Measurements from ENCODE around the gene FKBP2. TPM values are rescaled to one million over a fixed set of nuclear protein-coding genes. Genes with fewer than 3 reads are reported as not detected.

FKBP2 gene
- polyA plus RNA-seq, 3 donors from 2014 or later = 110 to 142 (median 130) TPM

GRCh38 chr11:64223001-64223651, 17.8 kb upstream of the FKBP2 start:
- DNase-seq = no peak
- H3K4me3 Mint-ChIP-seq = no peak overlapping the region
- no peaks in the 10 kb centered on the region for H3K9me3 Mint-ChIP-seq
- H3K27me3 Mint-ChIP-seq (ENCODE audit: low read depth in 3 of 3) = peaks cover 0 to 6% (median 2%) of the 10 kb centered on the region in 3 donors
- no peak overlapping the region for H3K27ac Mint-ChIP-seq
- H3K36me3 Mint-ChIP-seq = peaks cover 0 to 5% (median 0%) of the 10 kb centered on the region in 3 donors
- peaks cover 22% of the 10 kb centered on the region in 2 donors for H3K4me1 Mint-ChIP-seq

DNA sequence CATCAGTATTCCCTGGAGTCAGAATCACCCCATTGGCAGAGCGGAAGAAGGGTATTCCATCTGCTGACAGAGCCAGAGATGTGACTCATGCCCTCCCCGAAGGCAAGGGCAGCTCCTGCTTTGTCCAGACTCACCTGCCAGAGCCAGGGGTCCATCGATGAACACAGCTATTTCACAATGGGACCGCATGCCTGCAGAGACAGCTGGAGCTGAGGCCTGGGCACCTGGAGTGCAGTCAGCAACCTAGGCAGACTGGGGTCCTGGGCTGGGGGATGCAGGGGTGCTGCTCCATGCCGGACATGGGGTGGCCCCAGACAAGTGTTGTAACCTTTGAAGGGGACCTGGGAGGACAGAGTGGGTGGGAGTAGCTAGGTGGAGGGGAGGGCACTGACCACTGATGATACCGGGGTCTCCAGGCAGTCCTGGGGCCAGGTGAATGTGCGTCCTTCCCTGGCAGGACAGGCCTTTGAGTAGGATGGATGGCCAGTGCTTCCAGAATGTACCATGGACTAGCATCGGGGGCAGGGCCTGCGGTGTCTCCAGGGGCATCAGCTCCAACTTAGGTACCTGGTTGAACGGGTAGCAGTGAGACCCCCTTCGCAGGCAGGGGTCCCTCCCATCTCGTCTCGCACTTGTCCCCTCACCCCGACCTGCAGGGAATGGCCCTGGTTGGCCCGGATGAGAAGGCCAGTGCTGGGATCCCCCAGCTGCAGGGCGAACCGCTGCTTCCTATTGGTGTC, 16.6 kb upstream of the FKBP2 start:
- Mint-ChIP-seq H3K36me3 (no peaks in the 10 kb centered on the region), H3K4me3 (peak overlapping the region in 3 of 5 donors; percentile 40 to 88 (median 87)), H3K27me3 (ENCODE audit: low read depth in 3 of 3) (peaks cover 0 to 6% (median 2%) of the 10 kb centered on the region in 3 donors), H3K4me1 (peaks cover 22 to 24% of the 10 kb centered on the region in 2 donors), H3K27ac (peak overlapping the region in 4 of 6 donors; percentile 34 to 80 (median 64)), H3K9me3 (no peaks in the 10 kb centered on the region)
- DNase-seq = no peak

- H3K36me3 Mint-ChIP-seq = no peaks in the 10 kb centered on the region
- peak overlapping the region; percentile 27 to 91 (median 77) for H3K27ac Mint-ChIP-seq
Measured at GRCh38 chr11:64224891-64225607, 15.8 kb upstream of the FKBP2 start.

DNA sequence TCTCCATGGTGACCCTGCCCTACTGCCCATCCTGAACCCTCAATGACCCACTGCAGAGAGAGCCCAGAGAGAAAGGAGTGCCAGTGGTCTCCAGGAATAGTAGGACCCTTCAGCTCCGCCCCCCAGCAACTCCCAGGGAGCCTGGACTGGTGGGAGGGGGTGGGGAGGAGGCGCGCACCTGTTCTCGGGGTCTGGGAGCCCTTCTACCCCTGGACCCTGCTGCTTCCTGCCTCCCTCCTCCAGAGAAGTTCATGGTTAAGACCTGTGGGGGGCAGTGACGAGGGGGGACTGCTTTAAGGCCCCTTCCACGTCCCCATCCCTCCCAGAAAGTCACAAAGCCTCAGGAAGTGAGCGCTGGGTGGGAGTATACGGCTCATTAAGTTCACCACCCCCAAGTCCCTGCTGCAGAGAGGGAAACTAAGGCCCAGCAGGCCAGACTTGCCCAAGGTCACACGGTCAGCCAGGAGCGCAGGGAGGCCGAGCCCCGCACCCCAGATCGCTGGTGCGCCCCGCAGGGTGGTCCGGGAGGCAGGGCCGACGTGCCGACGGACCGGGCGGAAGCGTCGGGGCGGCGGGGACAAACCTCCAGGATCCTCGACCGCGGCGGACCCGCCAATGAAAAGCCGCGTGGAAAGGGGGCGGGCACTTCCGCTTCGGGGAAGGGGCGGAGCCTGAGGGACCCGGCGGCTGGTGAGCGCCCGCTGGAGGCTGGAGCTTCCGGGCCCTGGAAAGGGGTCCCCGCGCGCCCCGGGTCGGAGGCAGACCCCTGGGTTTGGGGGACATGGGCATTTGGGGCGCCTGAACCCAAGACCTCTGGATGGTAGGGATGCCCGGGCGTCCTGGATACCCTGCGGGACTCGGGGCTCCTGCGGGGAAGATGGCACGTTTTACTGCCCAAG, 15.0 kb upstream of the FKBP2 start, which contains the start of the genes NUDT22 and TRPT1:
Gene NUDT22, plus strand, starts transcription at position 667 of the 899 bp plus-strand sequence. CDS start 379 bp downstream, outside the sequence.
Gene TRPT1, minus strand, starts transcription at position 579 of the 899 bp plus-strand sequence. Its CDS starts 326 bp downstream, at position 253.
- Mint-ChIP-seq H3K27me3 (ENCODE audit: low read depth in 3 of 3) (peaks cover 0 to 6% (median 2%) of the 10 kb centered on the region in 3 donors), H3K27ac (peak within 1 kb of the TSS; percentile 77 to 93 (median 90)), H3K4me1 (peaks cover 34 to 36% of the 10 kb centered on the region in 2 donors), H3K4me3 (peak within 1 kb of the TSS; percentile 87 to 91 (median 89)), H3K9me3 (no peaks in the 10 kb centered on the region), H3K36me3 (no peaks in the 10 kb centered on the region)
- peak; percentile 90 to 93 (median 91) for DNase-seq

More at GRCh38 chr11:64224891-64225607, 15.8 kb upstream of the FKBP2 start:
- Mint-ChIP-seq H3K9me3 (no peaks in the 10 kb centered on the region), H3K4me1 (peaks cover 30 to 31% of the 10 kb centered on the region in 2 donors), H3K27me3 (ENCODE audit: low read depth in 3 of 3) (peaks cover 0 to 6% (median 2%) of the 10 kb centered on the region in 3 donors), H3K4me3 (peak overlapping the region; percentile 87 to 91 (median 89))
- DNase-seq = no peak

- DNase-seq = peak; percentile 65 to 70 (median 70)
- Mint-ChIP-seq H3K27me3 (ENCODE audit: low read depth in 3 of 3) (peaks cover 0 to 6% (median 2%) of the 10 kb centered on the region in 3 donors), H3K9me3 (no peaks in the 10 kb centered on the region), H3K4me1 (peaks cover 38 to 40% of the 10 kb centered on the region in 2 donors), H3K36me3 (no peaks in the 10 kb centered on the region), H3K27ac (peak overlapping the region; percentile 77 to 93 (median 90)), H3K4me3 (peak overlapping the region; percentile 87 to 91 (median 89))
Measured at GRCh38 chr11:64226507-64227051, 14.3 kb upstream of the FKBP2 start.

- Mint-ChIP-seq H3K9me3 (no peaks in the 10 kb centered on the region), H3K4me1 (peaks cover 40 to 46% of the 10 kb centered on the region in 2 donors), H3K36me3 (no peaks in the 10 kb centered on the region), H3K27ac (peak overlapping the region; percentile 77 to 93 (median 90)), H3K27me3 (ENCODE audit: low read depth in 3 of 3) (peaks cover 0 to 4% (median 2%) of the 10 kb centered on the region in 3 donors), H3K4me3 (peak overlapping the region; percentile 87 to 91 (median 89))
- DNase-seq = no peak
Measured at GRCh38 chr11:64227405-64227956, 13.4 kb upstream of the FKBP2 start.

DNA sequence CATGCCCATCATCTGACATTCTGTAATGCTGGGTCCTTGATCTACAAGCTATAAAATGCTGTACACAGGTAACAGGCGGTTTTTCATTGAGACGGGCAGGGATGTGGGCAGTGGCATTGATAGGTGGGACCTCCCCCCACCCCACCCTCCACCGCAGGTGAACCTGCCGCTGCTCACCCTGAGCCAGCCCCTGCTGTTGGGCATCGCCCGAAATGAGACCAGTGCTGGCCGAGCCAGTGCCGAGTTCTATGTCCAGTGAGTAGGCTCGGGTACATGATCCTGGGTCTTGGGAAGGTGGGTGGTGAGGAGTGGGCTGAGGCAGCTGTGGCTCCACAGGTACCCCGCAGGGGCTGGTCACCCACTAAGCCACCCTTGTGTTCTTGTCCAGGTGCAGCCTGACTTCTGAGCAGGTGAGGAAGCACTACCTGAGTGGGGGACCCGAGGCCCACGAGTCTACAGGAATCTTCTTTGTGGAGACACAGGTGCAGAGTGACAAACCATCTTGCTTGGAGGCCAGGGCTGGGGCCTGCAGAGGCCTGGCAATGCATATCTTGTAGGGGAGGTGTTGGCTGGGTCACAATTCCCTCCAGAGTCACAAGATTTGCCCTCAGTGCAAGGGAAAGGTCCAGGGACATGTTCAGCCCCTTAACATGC, 11.7 kb upstream of the FKBP2 start:
- peaks cover 0 to 5% (median 2%) of the 10 kb centered on the region in 3 donors for H3K27me3 Mint-ChIP-seq (ENCODE audit: low read depth in 3 of 3)
- peaks cover 40 to 53% of the 10 kb centered on the region in 2 donors for H3K4me1 Mint-ChIP-seq
- H3K36me3 Mint-ChIP-seq = no peaks in the 10 kb centered on the region
- peak overlapping the region; percentile 76 to 91 (median 83) for H3K27ac Mint-ChIP-seq
- DNase-seq = no peak
- peak overlapping the region; percentile 86 to 94 (median 87) for H3K4me3 Mint-ChIP-seq
- H3K9me3 Mint-ChIP-seq = no peaks in the 10 kb centered on the region

DNA sequence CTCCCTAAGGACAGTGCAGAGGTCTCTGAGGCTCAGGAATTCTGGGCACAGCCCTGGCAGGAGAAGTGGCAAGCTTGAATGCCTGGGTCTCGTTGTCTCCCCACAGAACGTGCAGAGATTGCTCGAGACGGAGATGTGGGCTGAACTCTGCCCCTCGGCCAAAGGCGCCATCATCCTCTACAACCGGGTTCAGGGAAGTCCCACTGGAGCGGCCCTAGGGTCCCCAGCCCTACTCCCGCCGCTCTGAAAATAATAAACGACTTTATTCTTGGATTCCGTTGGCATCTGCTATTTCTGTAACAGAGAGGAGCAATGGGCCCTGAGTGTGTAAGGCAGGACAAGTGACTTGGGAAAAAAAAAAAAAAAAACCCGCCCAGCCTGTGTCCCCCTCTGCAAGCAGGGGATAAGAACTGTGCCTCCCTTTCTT, 11.1 kb upstream of the FKBP2 start:
- Mint-ChIP-seq H3K9me3 (no peaks in the 10 kb centered on the region), H3K4me3 (peak overlapping the region; percentile 86 to 94 (median 87)), H3K4me1 (peaks cover 40 to 53% of the 10 kb centered on the region in 2 donors), H3K36me3 (no peaks in the 10 kb centered on the region), H3K27me3 (ENCODE audit: low read depth in 3 of 3) (peaks cover 0 to 3% (median 2%) of the 10 kb centered on the region in 3 donors), H3K27ac (peak overlapping the region; percentile 82 to 94 (median 89))
- no peak for DNase-seq

GRCh38 chr11:64230171-64230984, 10.5 kb upstream of the FKBP2 start, which contains the start of gene DNAJC4:
Gene DNAJC4, plus strand, starts transcription at chr11:64230548. Its CDS starts 307 bp downstream, at chr11:64230855.
- Mint-ChIP-seq H3K27me3 (ENCODE audit: low read depth in 3 of 3) (peaks cover 0 to 3% (median 2%) of the 10 kb centered on the region in 3 donors), H3K27ac (peak within 1 kb of the TSS; percentile 82 to 94 (median 89)), H3K4me1 (peaks cover 38 to 51% of the 10 kb centered on the region in 2 donors), H3K9me3 (no peaks in the 10 kb centered on the region), H3K4me3 (peak within 1 kb of the TSS; percentile 86 to 94 (median 87)), H3K36me3 (no peaks in the 10 kb centered on the region)
- peak; percentile 90 to 91 (median 90) for DNase-seq

DNA sequence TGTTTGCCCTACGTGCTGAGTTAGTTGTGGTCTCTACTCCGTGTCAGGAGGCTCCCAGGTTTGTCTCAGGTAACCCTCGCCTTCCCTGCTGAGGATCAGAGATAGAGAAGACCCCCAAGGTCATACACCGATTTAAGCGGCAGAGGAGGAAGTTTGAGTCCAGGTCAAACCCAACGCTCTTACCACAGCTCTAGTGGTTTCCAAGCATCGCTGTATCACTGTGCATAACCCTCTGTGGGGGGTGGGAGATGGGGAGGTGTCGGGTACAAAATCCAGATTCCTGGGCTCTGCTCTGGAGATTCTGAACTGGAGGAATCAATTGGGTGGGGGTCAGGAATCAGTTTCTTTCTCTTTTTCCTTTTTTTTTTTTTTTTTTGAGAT, 9.9 kb upstream of the FKBP2 start:
- Mint-ChIP-seq H3K27ac (peak overlapping the region; percentile 82 to 94 (median 89)), H3K4me3 (peak overlapping the region; percentile 86 to 94 (median 87)), H3K27me3 (ENCODE audit: low read depth in 3 of 3) (peaks cover 0 to 2% (median 1%) of the 10 kb centered on the region in 3 donors), H3K4me1 (peaks cover 40 to 50% of the 10 kb centered on the region in 2 donors), H3K36me3 (no peaks in the 10 kb centered on the region), H3K9me3 (no peaks in the 10 kb centered on the region)
- DNase-seq = no peak

- Mint-ChIP-seq H3K4me1 (peaks cover 40 to 50% of the 10 kb centered on the region in 2 donors), H3K27ac (peak overlapping the region in 4 of 6 donors; percentile 34 to 83 (median 80)), H3K36me3 (no peaks in the 10 kb centered on the region), H3K27me3 (ENCODE audit: low read depth in 3 of 3) (peaks cover 0 to 2% (median 1%) of the 10 kb centered on the region in 3 donors), H3K4me3 (peak overlapping the region; percentile 57 to 94 (median 86)), H3K9me3 (no peaks in the 10 kb centered on the region)
- DNase-seq = no peak
Measured at GRCh38 chr11:64231546-64231945, 9.3 kb upstream of the FKBP2 start.
